ENCODE results near the gene ZNF521.

The ZNF521 gene

GRCh38 chr18:25281556-25281955 is 70.4 kb downstream of the ZNF521 start:
- no peaks in the 10 kb centered on the region for H3K36me3 Mint-ChIP-seq (ENCODE audit: low read depth)
- peaks cover 41% of the 10 kb centered on the region for H3K4me1 Mint-ChIP-seq
- no peaks in the 10 kb centered on the region for H3K27me3 Mint-ChIP-seq (ENCODE audit: low read depth)
- H3K4me3 Mint-ChIP-seq: no peak overlapping the region
- no peak for TF ChIP-seq CTCF (IDR thresholded peaks at IDR 0.05; ENCODE audit: unreplicated experiment in 3 of 3)
- H3K27ac Mint-ChIP-seq: peak overlapping the region in 1 of 3 experiments; percentile 53
- no peaks in the 10 kb centered on the region for H3K9me3 Mint-ChIP-seq

- TF ChIP-seq CTCF (IDR thresholded peaks at IDR 0.05; ENCODE audit: unreplicated experiment in 3 of 3): no peak
- H3K27me3 Mint-ChIP-seq (ENCODE audit: low read depth): no peaks in the 10 kb centered on the region
- H3K36me3 Mint-ChIP-seq (ENCODE audit: low read depth): no peaks in the 10 kb centered on the region
- H3K4me1 Mint-ChIP-seq: peaks cover 57% of the 10 kb centered on the region
- peak overlapping the region in 1 of 3 experiments; percentile 47 for H3K27ac Mint-ChIP-seq
- H3K4me3 Mint-ChIP-seq: no peak overlapping the region
- H3K9me3 Mint-ChIP-seq: no peaks in the 10 kb centered on the region
These were observed 72.0 kb downstream of the ZNF521 start for GRCh38 chr18:25279961-25280360.

- H3K36me3 Mint-ChIP-seq (ENCODE audit: low read depth): no peaks in the 10 kb centered on the region
- peak overlapping the region; percentile 56 to 77 (median 75) for H3K27ac Mint-ChIP-seq
- no peaks in the 10 kb centered on the region for H3K27me3 Mint-ChIP-seq (ENCODE audit: low read depth)
- no peaks in the 10 kb centered on the region for H3K9me3 Mint-ChIP-seq
- no peak overlapping the region for H3K4me3 Mint-ChIP-seq
- no peak for TF ChIP-seq CTCF (IDR thresholded peaks at IDR 0.05; ENCODE audit: unreplicated experiment in 3 of 3)
- peaks cover 61% of the 10 kb centered on the region for H3K4me1 Mint-ChIP-seq
These were observed 72.4 kb downstream of the ZNF521 start for GRCh38 chr18:25279556-25279955.

- Mint-ChIP-seq H3K4me3 (no peak overlapping the region), H3K27me3 (ENCODE audit: low read depth) (no peaks in the 10 kb centered on the region), H3K27ac (peak overlapping the region; percentile 75 to 92 (median 77)), H3K4me1 (peaks cover 65% of the 10 kb centered on the region), H3K36me3 (ENCODE audit: low read depth) (no peaks in the 10 kb centered on the region), H3K9me3 (no peaks in the 10 kb centered on the region)
- TF ChIP-seq CTCF (IDR thresholded peaks at IDR 0.05; ENCODE audit: unreplicated experiment in 3 of 3): no peak
These were observed 72.8 kb downstream of the ZNF521 start for GRCh38 chr18:25279133-25279532.

GRCh38 chr18:25278394-25278793 is 73.6 kb downstream of the ZNF521 start:
- H3K9me3 Mint-ChIP-seq: no peaks in the 10 kb centered on the region
- H3K4me3 Mint-ChIP-seq: peak overlapping the region; percentile 12 to 58 (median 52)
- H3K36me3 Mint-ChIP-seq (ENCODE audit: low read depth): peaks cover under 1% of the 10 kb centered on the region
- peaks cover 66% of the 10 kb centered on the region for H3K4me1 Mint-ChIP-seq
- peak overlapping the region; percentile 65 to 92 (median 77) for H3K27ac Mint-ChIP-seq
- TF ChIP-seq CTCF (IDR thresholded peaks at IDR 0.05; ENCODE audit: unreplicated experiment in 3 of 3): no peak
- no peaks in the 10 kb centered on the region for H3K27me3 Mint-ChIP-seq (ENCODE audit: low read depth)

- H3K27me3 Mint-ChIP-seq (ENCODE audit: low read depth): no peaks in the 10 kb centered on the region
- H3K36me3 Mint-ChIP-seq (ENCODE audit: low read depth): peaks cover 27% of the 10 kb centered on the region
- H3K4me1 Mint-ChIP-seq: peaks cover 60% of the 10 kb centered on the region
- TF ChIP-seq CTCF (IDR thresholded peaks at IDR 0.05; ENCODE audit: unreplicated experiment in 3 of 3): no peak
- peak overlapping the region; percentile 81 to 93 (median 84) for H3K27ac Mint-ChIP-seq
- H3K9me3 Mint-ChIP-seq: peaks cover 17% of the 10 kb centered on the region
- H3K4me3 Mint-ChIP-seq: peak overlapping the region; percentile 13 to 46 (median 22)
These were observed 76.5 kb downstream of the ZNF521 start for GRCh38 chr18:25275412-25276001.

All from nephron (organoid).